GM23248 (cell line): Measurements from ENCODE around the gene WSCD1. TPM values are rescaled to one million over a fixed set of nuclear protein-coding genes. Genes with fewer than 3 reads are reported as not detected.

Source experiments
- DNase-seq: peaks from one replicate; pipeline ENCODE4 v3.0.0-alpha.2; 2015
- H2AFZ ChIP-seq: fragments of 200-600 bp; sonication (generic); 2 replicates; pipeline ENCODE4 v1.6.1; 2016; ENCODE audit warnings: antibody characterized with exemption
- H3F3A ChIP-seq: fragments of 200-600 bp; sonication (generic); 2 replicates; pipeline ENCODE4 v1.6.1; 2016; ENCODE audit warnings: mild to moderate bottlenecking, antibody characterized with exemption, mixed run types; ENCODE audit not compliant: insufficient read depth
- H3K27ac ChIP-seq: fragments of 200-600 bp; sonication (generic); 2 replicates; pipeline ENCODE4 v1.5.1; 2016; ENCODE audit warnings: mild to moderate bottlenecking
- H3K27me3 ChIP-seq: fragments of 200-600 bp; sonication (generic); replicated peaks from 2 replicates; pipeline ENCODE4 v1.6.1; 2016; ENCODE audit warnings: mild to moderate bottlenecking; ENCODE audit not compliant: insufficient read depth
- H3K36me3 ChIP-seq: fragments of 200-600 bp; sonication (generic); 2 replicates; pipeline ENCODE4 v1.6.1; 2016; ENCODE audit warnings: low read depth, mild to moderate bottlenecking
- H3K4me1 ChIP-seq: fragments of 200-600 bp; sonication (generic); 2 replicates; pipeline ENCODE4 v1.6.1; 2016; ENCODE audit warnings: mild to moderate bottlenecking; ENCODE audit not compliant: insufficient read depth
- H3K4me2 ChIP-seq: fragments of 200-600 bp; sonication (generic); one replicate; pipeline ENCODE4 v1.6.1; 2016; ENCODE audit warnings: mild to moderate bottlenecking; ENCODE audit not compliant: unreplicated experiment
- H3K4me3 ChIP-seq: fragments of 200-600 bp; sonication (generic); 2 replicates; pipeline ENCODE4 v1.5.1; 2016; ENCODE audit warnings: mild to moderate bottlenecking
- H3K79me2 ChIP-seq: fragments of 200-600 bp; sonication (generic); 2 replicates; pipeline ENCODE4 v1.6.1; 2016; ENCODE audit warnings: mild to moderate bottlenecking; ENCODE audit not compliant: insufficient read depth
- H3K9ac ChIP-seq: fragments of 200-600 bp; sonication (generic); 2 replicates; pipeline ENCODE4 v1.6.1; 2016; ENCODE audit warnings: mild to moderate bottlenecking
- H3K9me2 ChIP-seq: fragments of 200-600 bp; sonication (generic); 2 replicates; pipeline ENCODE4 v1.6.1; 2016; ENCODE audit warnings: mixed run types, mild to moderate bottlenecking, moderate library complexity; ENCODE audit not compliant: insufficient read depth
- H3K9me3 ChIP-seq: fragments of 200-600 bp; sonication (generic); one replicate; pipeline ENCODE4 v1.6.1; 2017; ENCODE audit warnings: low read depth
- H4K20me1 ChIP-seq: fragments of 200-600 bp; sonication (generic); 2 replicates; pipeline ENCODE4 v1.6.0; 2016; ENCODE audit not compliant: insufficient read depth
- EZH2 ChIP-seq: fragments of 200-600 bp; sonication (generic); IDR thresholded peaks from 2 replicates; pipeline ENCODE4 v1.6.1; 2018; ENCODE audit warnings: antibody characterized with exemption, mild to moderate bottlenecking; ENCODE audit not compliant: insufficient read depth, poor library complexity, severe bottlenecking
- EZH2phosphoT487 ChIP-seq: fragments of 200-600 bp; sonication (generic); IDR thresholded peaks from 2 replicates; pipeline ENCODE4 v1.6.1; 2018; ENCODE audit warnings: antibody characterized with exemption, moderate library complexity, mild to moderate bottlenecking, low read depth; ENCODE audit not compliant: insufficient read depth
- WGBS, 2 experiments: methylation state at CpG; one replicate each; pipeline ENCODE4 v1.1.6; 2015 to 2017; ENCODE audit warnings: low lambda C conversion rate in 2 of 2, low coverage in 1 of 2; ENCODE audit errors: missing lambda C conversion rate in 2 of 2; 5-methylcytosine and 5-hydroxymethylcytosine counted together
- in situ Hi-C: fragments of 300-500 bp; cut with MboI; formaldehyde crosslinking; loops from 2 replicates; pipeline ENCODE4 v1.15.0; 2020
- polyA plus RNA-seq: library from polyadenylated mRNA; unstranded; fragments of >200 nt; fragmentation: Nextera tagmentation; extraction: Ambion mirVana; gene quantifications from 2 replicates; pipeline ENCODE4 v1.2.1, GENCODE V29; 2016
- total RNA-seq: library from RNA; depleted of rRNA; stranded (reverse); fragments of >200 nt; shearing (Covaris generic); gene quantifications from 2 replicates; pipeline ENCODE4 v1.2.3, GENCODE V29; 2014

The WSCD1 gene
- total and polyA plus RNA-seq, 2 experiments from 2014 or later: 0.11 TPM; not detected in 1

DNA sequence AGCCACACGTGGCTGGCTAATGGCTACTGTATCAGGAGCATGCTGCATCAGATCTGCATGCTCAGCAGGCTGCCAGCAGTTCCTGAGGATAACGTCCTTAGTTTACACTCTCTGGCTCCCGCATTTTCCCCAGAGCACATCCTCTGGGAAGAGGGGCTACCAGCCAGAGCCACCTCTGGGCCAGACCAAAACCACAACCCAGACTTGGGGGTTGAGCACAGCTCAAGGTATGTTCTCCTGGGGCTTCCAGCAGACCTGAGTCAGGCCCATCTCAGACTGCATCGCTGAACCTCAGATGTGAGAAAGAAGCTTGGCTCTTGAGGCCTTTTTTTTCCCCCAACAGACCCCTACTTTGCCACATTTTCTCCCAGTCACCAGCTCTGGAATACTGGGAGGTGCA is 23.7 kb upstream of the WSCD1 start:
- H3K4me2 ChIP-seq: no peak overlapping the region
- no peaks in the 10 kb centered on the region for H3K27me3 ChIP-seq
- no peaks in the 10 kb centered on the region for H3K9me3 ChIP-seq
- no peak for DNase-seq
- no peak overlapping the region for H2AFZ ChIP-seq
- no peaks in the 10 kb centered on the region for H3F3A ChIP-seq
- no peaks in the 10 kb centered on the region for H3K36me3 ChIP-seq
- no peaks in the 10 kb centered on the region for H3K9me2 ChIP-seq
- no peak overlapping the region for H3K9ac ChIP-seq
- TF ChIP-seq EZH2phosphoT487 (no peak), EZH2 (no peak)
- H3K79me2 ChIP-seq: no peaks in the 10 kb centered on the region
- 22 to 31% methylated on average over 4 of the region's 4 CpGs for WGBS, 2 experiments
- no peaks in the 10 kb centered on the region for H4K20me1 ChIP-seq
- H3K4me3 ChIP-seq: no peak overlapping the region
- H3K4me1 ChIP-seq: no peaks in the 10 kb centered on the region
- in situ Hi-C loops: no loop called here
- no peak overlapping the region for H3K27ac ChIP-seq

DNA sequence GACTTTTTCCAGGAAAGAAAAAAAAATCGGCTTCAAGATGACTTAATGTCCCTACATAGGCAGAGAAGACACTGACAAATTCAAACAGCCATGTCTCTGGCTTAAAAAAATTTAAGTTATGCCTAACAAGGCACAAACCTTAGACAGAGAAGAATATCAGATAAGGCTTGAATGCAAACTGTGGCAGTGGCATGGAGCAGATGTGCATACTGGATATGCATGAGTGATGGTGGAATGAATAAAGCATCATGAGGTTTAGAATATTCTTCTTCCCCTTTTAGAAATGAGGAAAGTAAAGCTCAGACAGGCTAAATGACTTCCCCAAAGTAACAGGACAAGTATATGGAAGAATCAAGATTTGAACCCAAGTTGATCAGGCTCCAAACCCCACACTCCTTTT is 23.2 kb upstream of the WSCD1 start:
- TF ChIP-seq EZH2phosphoT487 (no peak), EZH2 (no peak)
- 0 to 5% methylated on average over 1 of the region's 1 CpG for WGBS, 2 experiments
- no peaks in the 10 kb centered on the region for H3K36me3 ChIP-seq
- no peaks in the 10 kb centered on the region for H3K27me3 ChIP-seq
- H3K4me2 ChIP-seq: no peak overlapping the region
- H3K27ac ChIP-seq: no peak overlapping the region
- H3F3A ChIP-seq: no peaks in the 10 kb centered on the region
- H3K9me3 ChIP-seq: no peaks in the 10 kb centered on the region
- no peak overlapping the region for H3K4me3 ChIP-seq
- H3K9ac ChIP-seq: no peak overlapping the region
- no peaks in the 10 kb centered on the region for H3K9me2 ChIP-seq
- no peaks in the 10 kb centered on the region for H4K20me1 ChIP-seq
- H3K79me2 ChIP-seq: no peaks in the 10 kb centered on the region
- no peak overlapping the region for H2AFZ ChIP-seq
- no peak for DNase-seq
- in situ Hi-C loops: no loop called here
- no peaks in the 10 kb centered on the region for H3K4me1 ChIP-seq

DNA sequence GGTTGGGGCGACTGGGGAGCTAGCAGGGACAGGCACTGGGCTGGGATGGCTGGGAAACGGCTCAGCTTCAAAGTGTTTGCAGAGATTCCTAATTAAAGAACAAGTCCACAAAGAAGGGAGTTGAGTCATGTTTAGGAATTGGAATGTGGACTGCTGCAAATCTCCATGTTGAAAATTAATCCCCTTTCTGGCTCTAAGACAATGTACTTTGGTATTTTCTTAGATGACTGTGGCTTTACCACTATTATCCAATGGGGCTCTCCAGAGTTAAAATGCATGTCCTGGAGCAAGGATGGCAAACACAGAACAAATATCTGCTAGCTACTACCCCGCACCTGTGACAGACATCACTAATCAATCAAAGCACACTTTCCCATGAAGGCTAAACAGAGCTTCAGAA is 22.2 kb upstream of the WSCD1 start:
- no peak overlapping the region for H3K4me2 ChIP-seq
- no peaks in the 10 kb centered on the region for H3K4me1 ChIP-seq
- no peak overlapping the region for H3K9ac ChIP-seq
- no peak for DNase-seq
- no peaks in the 10 kb centered on the region for H3K27me3 ChIP-seq
- 5 to 7% methylated on average over 3 of the region's 3 CpGs for WGBS, 2 experiments
- no peak overlapping the region for H3K27ac ChIP-seq
- H3K36me3 ChIP-seq: no peaks in the 10 kb centered on the region
- no peaks in the 10 kb centered on the region for H3K79me2 ChIP-seq
- H2AFZ ChIP-seq: no peak overlapping the region
- H3F3A ChIP-seq: no peaks in the 10 kb centered on the region
- no peak overlapping the region for H3K4me3 ChIP-seq
- H3K9me3 ChIP-seq: no peaks in the 10 kb centered on the region
- TF ChIP-seq EZH2 (no peak), EZH2phosphoT487 (no peak)
- H3K9me2 ChIP-seq: no peaks in the 10 kb centered on the region
- no peaks in the 10 kb centered on the region for H4K20me1 ChIP-seq
- in situ Hi-C loops: no loop called here

GRCh38 chr17:6048486-6048885 is 21.7 kb upstream of the WSCD1 start:
- in situ Hi-C loops: no loop called here
- H3F3A ChIP-seq: no peaks in the 10 kb centered on the region
- no peak overlapping the region for H3K9ac ChIP-seq
- H3K9me3 ChIP-seq: no peaks in the 10 kb centered on the region
- no peaks in the 10 kb centered on the region for H4K20me1 ChIP-seq
- H3K27ac ChIP-seq: no peak overlapping the region
- no peaks in the 10 kb centered on the region for H3K9me2 ChIP-seq
- no peak overlapping the region for H3K4me2 ChIP-seq
- 31 to 40% methylated on average over 5 of the region's 5 CpGs for WGBS, 2 experiments
- H3K27me3 ChIP-seq: no peaks in the 10 kb centered on the region
- no peaks in the 10 kb centered on the region for H3K79me2 ChIP-seq
- no peak for TF ChIP-seq EZH2phosphoT487
- no peak overlapping the region for H2AFZ ChIP-seq
- no peaks in the 10 kb centered on the region for H3K4me1 ChIP-seq
- no peak for DNase-seq
- no peaks in the 10 kb centered on the region for H3K36me3 ChIP-seq
- no peak overlapping the region for H3K4me3 ChIP-seq

DNA sequence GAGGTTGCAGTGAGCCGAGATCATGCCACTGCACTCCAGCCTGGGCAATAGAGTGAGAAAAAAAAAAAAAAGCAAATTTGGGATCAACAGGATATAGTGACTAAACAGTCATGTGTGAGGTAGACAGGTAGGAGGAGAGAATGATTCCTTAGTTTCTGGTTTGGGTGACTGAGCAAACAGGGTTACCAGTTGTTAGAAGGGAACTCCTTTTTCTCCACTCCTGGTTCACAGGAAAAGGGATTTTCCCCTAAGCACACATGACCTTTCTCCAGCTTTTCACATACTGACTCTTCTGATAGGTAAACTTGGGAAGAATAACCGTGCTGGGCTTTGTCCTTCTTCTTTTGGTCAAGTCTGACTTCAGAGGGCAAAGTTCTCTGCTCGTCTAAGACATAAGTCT is 17.3 kb upstream of the WSCD1 start:
- TF ChIP-seq EZH2 (no peak), EZH2phosphoT487 (no peak)
- Histone ChIP-seq H3K27ac (no peak overlapping the region), H3K9me2 (no peaks in the 10 kb centered on the region), H3K4me2 (no peak overlapping the region), H2AFZ (no peak overlapping the region), H3K27me3 (no peaks in the 10 kb centered on the region), H4K20me1 (no peaks in the 10 kb centered on the region), H3F3A (no peaks in the 10 kb centered on the region), H3K9me3 (no peaks in the 10 kb centered on the region), H3K9ac (no peak overlapping the region), H3K4me3 (no peak overlapping the region), H3K36me3 (no peaks in the 10 kb centered on the region), H3K79me2 (no peaks in the 10 kb centered on the region), H3K4me1 (no peaks in the 10 kb centered on the region)
- WGBS, 2 experiments: 7 to 11% methylated on average over 3 of the region's 3 CpGs
- no peak for DNase-seq
- in situ Hi-C loops: no loop called here
